ENCODE data around the gene LAMC3. TPM values are rescaled to one million over a fixed set of nuclear protein-coding genes. Genes with fewer than 3 reads are reported as not detected.

LAMC3 gene
- total RNA-seq, 1 donor from 2014 or later = 1.0 TPM

DNA sequence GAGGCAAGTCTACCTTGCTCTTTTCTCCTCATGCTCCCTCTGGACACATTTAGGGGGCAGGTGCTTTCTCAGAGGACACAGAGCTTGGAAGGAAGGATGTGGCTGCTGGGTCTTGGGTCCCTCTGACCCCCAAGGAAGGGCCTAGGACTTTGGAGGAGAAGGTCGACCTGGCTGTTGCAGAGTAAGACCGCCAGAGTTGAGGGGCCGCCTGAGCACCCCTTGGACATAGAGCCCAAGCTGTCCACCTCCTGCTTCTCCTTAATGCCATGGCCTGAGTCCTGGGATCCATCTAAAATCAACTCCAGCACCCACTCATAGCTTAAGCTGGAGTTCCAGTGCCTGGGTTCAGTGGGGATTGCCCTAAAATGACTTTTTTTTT, 20.6 kb downstream of the LAMC3 start:
- H3K4me3 Mint-ChIP-seq (ENCODE audit: unreplicated experiment) = no peak overlapping the region
- DNase-seq (ENCODE audit: extremely low spot score, unreplicated experiment) = no peak
- no peaks in the 10 kb centered on the region for H3K36me3 Mint-ChIP-seq (ENCODE audit: unreplicated experiment)
- H3K27me3 Mint-ChIP-seq (ENCODE audit: unreplicated experiment) = peaks cover 26% of the 10 kb centered on the region
- TF ChIP-seq, protein P1, sequence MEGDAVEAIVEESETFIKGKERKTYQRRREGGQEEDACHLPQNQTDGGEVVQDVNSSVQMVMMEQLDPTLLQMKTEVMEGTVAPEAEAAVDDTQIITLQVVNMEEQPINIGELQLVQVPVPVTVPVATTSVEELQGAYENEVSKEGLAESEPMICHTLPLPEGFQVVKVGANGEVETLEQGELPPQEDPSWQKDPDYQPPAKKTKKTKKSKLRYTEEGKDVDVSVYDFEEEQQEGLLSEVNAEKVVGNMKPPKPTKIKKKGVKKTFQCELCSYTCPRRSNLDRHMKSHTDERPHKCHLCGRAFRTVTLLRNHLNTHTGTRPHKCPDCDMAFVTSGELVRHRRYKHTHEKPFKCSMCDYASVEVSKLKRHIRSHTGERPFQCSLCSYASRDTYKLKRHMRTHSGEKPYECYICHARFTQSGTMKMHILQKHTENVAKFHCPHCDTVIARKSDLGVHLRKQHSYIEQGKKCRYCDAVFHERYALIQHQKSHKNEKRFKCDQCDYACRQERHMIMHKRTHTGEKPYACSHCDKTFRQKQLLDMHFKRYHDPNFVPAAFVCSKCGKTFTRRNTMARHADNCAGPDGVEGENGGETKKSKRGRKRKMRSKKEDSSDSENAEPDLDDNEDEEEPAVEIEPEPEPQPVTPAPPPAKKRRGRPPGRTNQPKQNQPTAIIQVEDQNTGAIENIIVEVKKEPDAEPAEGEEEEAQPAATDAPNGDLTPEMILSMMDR (IDR thresholded peaks at IDR 0.05) = no peak
- no peaks in the 10 kb centered on the region for H3K9me3 Mint-ChIP-seq (ENCODE audit: unreplicated experiment)
- no peak overlapping the region for H3K27ac Mint-ChIP-seq (ENCODE audit: unreplicated experiment)
- H3K4me1 Mint-ChIP-seq (ENCODE audit: unreplicated experiment) = no peaks in the 10 kb centered on the region

DNA sequence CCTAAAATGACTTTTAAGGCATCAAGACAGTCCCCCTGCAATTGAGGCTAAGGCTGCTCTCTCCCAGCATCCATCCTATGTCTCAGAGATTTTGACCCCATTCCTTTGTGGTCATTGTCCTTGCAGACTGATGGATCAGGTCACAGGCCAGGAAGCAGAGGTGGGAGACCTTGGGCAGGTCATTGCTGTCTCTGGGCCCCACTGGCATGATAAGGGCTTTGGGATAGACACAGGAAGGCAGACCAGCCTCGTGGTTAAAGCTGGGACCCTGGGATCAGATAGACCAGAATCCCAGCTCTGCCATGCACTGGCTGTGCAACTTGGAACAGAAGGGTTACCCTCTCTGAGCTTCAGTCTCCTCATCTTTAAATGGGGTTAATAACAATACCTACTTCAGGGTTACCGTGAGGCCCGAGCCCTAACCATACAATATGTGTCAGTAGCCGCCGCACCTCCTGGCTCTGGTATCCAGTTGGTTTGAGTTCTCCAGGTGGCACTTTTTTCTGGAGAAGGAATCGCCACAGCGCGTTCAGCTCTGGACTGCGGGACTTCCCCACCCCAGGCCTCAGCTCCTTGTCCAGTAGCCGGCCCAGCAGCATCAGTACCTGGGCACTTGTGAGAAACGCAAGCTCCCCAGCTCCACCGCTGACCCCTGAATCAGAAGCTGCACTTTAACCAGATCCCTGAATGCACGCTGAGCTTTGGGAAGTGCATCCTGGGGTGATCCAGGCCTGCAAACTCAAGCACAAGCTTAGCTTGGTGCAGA, 21.4 kb downstream of the LAMC3 start:
- no peaks in the 10 kb centered on the region for H3K36me3 Mint-ChIP-seq (ENCODE audit: unreplicated experiment)
- H3K27ac Mint-ChIP-seq (ENCODE audit: unreplicated experiment) = no peak overlapping the region
- no peak overlapping the region for H3K4me3 Mint-ChIP-seq (ENCODE audit: unreplicated experiment)
- H3K27me3 Mint-ChIP-seq (ENCODE audit: unreplicated experiment) = peaks cover 21% of the 10 kb centered on the region
- TF ChIP-seq, protein P1 (IDR thresholded peaks at IDR 0.05) = no peak
- no peaks in the 10 kb centered on the region for H3K9me3 Mint-ChIP-seq (ENCODE audit: unreplicated experiment)
- no peak for DNase-seq (ENCODE audit: extremely low spot score, unreplicated experiment)
- no peaks in the 10 kb centered on the region for H3K4me1 Mint-ChIP-seq (ENCODE audit: unreplicated experiment)

DNA sequence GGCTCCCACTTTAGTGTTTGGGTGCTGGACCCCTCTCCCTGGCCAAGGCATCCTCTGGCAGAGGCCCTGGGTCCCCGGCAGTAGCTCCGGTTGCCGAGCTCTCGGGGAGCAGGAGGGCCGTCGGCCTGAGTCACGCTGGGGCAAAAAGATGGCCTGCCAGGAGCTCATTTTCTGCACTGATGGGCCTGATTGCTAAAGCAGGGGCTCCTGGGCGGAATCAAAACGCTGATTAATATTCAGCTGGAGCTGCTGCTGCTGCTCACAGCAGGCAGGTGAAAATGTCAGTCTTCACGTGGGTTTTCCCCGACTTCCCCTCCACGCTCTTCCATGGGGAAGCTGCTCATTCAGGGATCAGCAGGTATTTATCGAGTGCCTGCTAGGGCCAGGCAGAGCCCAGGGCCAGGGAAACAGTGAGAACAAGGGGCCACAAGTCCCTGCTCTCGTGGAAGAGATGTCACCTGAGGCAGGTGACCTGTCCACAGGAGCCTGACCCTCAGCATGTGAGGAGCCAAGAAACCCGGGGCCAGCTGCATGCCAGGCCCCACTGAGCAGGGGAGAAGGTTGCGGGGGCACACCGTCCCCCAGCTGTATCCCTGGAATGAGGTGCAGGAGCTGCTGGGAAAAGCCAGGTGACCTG, 22.1 kb downstream of the LAMC3 start:
- Mint-ChIP-seq H3K9me3 (ENCODE audit: unreplicated experiment) (no peaks in the 10 kb centered on the region), H3K4me3 (ENCODE audit: unreplicated experiment) (no peak overlapping the region), H3K27ac (ENCODE audit: unreplicated experiment) (no peak overlapping the region), H3K4me1 (ENCODE audit: unreplicated experiment) (no peaks in the 10 kb centered on the region), H3K27me3 (ENCODE audit: unreplicated experiment) (peaks cover 16% of the 10 kb centered on the region), H3K36me3 (ENCODE audit: unreplicated experiment) (no peaks in the 10 kb centered on the region)
- TF ChIP-seq, protein P1 (IDR thresholded peaks at IDR 0.05) = no peak
- DNase-seq (ENCODE audit: extremely low spot score, unreplicated experiment) = no peak

DNA sequence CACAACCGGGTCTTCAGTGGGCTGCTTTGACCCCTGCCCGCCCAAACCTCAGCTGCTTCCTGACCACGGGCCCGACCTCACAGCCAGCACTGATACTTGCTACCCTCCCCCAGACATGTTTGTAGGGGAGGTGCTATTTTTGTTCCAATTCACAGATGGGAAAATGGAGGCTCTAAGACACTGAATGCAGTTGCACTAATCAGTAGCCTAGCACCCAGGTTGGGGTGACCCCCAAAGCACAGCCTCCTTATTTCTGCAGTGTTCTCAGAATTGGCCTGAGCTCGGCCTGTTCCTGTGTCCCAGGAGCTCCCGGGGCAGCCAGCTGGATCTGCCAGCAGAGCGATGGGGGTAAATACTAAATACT, 22.6 kb downstream of the LAMC3 start:
- H3K27me3 Mint-ChIP-seq (ENCODE audit: unreplicated experiment) = peaks cover 16% of the 10 kb centered on the region
- H3K4me3 Mint-ChIP-seq (ENCODE audit: unreplicated experiment) = no peak overlapping the region
- TF ChIP-seq, protein P1 (IDR thresholded peaks at IDR 0.05) = no peak
- H3K36me3 Mint-ChIP-seq (ENCODE audit: unreplicated experiment) = no peaks in the 10 kb centered on the region
- H3K4me1 Mint-ChIP-seq (ENCODE audit: unreplicated experiment) = peaks cover 2% of the 10 kb centered on the region
- DNase-seq (ENCODE audit: extremely low spot score, unreplicated experiment) = no peak
- H3K9me3 Mint-ChIP-seq (ENCODE audit: unreplicated experiment) = no peaks in the 10 kb centered on the region
- H3K27ac Mint-ChIP-seq (ENCODE audit: unreplicated experiment) = no peak overlapping the region

DNA sequence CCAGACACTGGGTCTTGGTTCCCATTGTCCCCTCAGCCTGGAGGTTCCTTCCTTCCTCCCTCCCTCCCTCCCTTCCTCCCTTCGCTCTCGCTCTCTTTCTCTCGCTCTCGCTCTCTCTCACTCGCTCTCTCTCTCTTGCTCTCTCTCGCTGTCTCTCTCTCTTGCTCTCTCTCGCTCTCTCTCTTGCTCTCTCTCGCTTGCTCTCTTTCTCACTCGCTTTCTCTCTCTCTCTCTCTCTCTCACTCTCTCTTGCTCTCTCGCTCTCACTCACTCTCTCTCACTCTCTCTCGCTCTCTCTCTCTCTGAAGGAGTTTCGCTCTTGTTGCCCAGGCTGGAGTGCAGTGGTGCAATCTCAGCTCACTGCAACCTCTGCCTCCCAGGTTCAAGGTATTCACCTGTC, 23.4 kb downstream of the LAMC3 start:
- Mint-ChIP-seq H3K27ac (ENCODE audit: unreplicated experiment) (no peak overlapping the region), H3K9me3 (ENCODE audit: unreplicated experiment) (no peaks in the 10 kb centered on the region), H3K4me1 (ENCODE audit: unreplicated experiment) (peaks cover 9% of the 10 kb centered on the region), H3K36me3 (ENCODE audit: unreplicated experiment) (no peaks in the 10 kb centered on the region), H3K27me3 (ENCODE audit: unreplicated experiment) (peaks cover 16% of the 10 kb centered on the region), H3K4me3 (ENCODE audit: unreplicated experiment) (no peak overlapping the region)
- DNase-seq (ENCODE audit: extremely low spot score, unreplicated experiment) = no peak
- TF ChIP-seq, protein P1 (IDR thresholded peaks at IDR 0.05) = no peak
